LNCAP (cell line): Measurements from ENCODE around the gene ETNK2.

Experiments used
- CTCF ChIP-seq: fragments of 450-650 bp; IDR thresholded peaks from 2 replicates; pipeline ENCODE4 v1.5.1; 2017; ENCODE audit warnings: mild to moderate bottlenecking

ETNK2 gene

GRCh38 chr1:204194771-204195170 lies 42.9 kb upstream of the ETNK2 start:
- TF ChIP-seq CTCF, result no peak

GRCh38 chr1:204194080-204194479 lies 42.2 kb upstream of the ETNK2 start:
- TF ChIP-seq CTCF, result no peak

- TF ChIP-seq CTCF, result no peak
Measured at GRCh38 chr1:204192589-204193352, 40.9 kb upstream of the ETNK2 start.

- no peak for TF ChIP-seq CTCF
Measured at GRCh38 chr1:204192046-204192445, 40.2 kb upstream of the ETNK2 start.

GRCh38 chr1:204191456-204191855 lies 39.6 kb upstream of the ETNK2 start:
- TF ChIP-seq CTCF, result no peak

- no peak for TF ChIP-seq CTCF
Measured at GRCh38 chr1:204190212-204191211, 38.7 kb upstream of the ETNK2 start.

- TF ChIP-seq CTCF, result no peak
Measured at GRCh38 chr1:204188959-204189639, 37.3 kb upstream of the ETNK2 start.
